Sigmoid colon (tissue), 7 donors: Measurements from ENCODE around the gene GRIA1. TPM values are rescaled to one million over a fixed set of nuclear protein-coding genes. Genes with fewer than 3 reads are reported as not detected.

Experiments
- DNase-seq: peaks from one replicate; pipeline ENCODE4 v3.0.0-alpha.2; 2019
- H3K27ac ChIP-seq, 4 donors: fragments of 200-600 bp; sonication (generic); one replicate each; pipeline ENCODE4 v1.5.1; 2016 to 2019; ENCODE audit warnings: mild to moderate bottlenecking in 1 of 4
- H3K27me3 ChIP-seq, 3 donors: fragments of 200-600 bp; sonication (generic); one replicate each; pipeline ENCODE4 v1.5.1; 2019; ENCODE audit warnings: mild to moderate bottlenecking in 1 of 3
- H3K36me3 ChIP-seq, 4 donors: fragments of 200-600 bp; sonication (generic); one replicate each; pipeline ENCODE4 v1.5.1; 2016 to 2019
- H3K4me1 ChIP-seq, 4 donors: fragments of 200-600 bp; sonication (generic); one replicate each; pipeline ENCODE4 v1.5.1; 2017 to 2019
- H3K4me3 ChIP-seq, 4 donors: fragments of 200-600 bp; sonication (generic); one replicate each; pipeline ENCODE4 v1.5.1; 2017 to 2019; ENCODE audit warnings: mild to moderate bottlenecking in 2 of 4, moderate library complexity in 1 of 4
- H3K9me3 ChIP-seq, 4 donors: fragments of 200-600 bp in 3 of 4; sonication (generic) in 3 of 4; one replicate each; pipeline versions ENCODE4 v1.5.1 to v1.6.1; 2013 to 2019
- EP300 ChIP-seq, 4 donors: sonication (generic); formaldehyde crosslinking; IDR thresholded peaks; one replicate each; pipeline ENCODE4 v1.6.1; 2017; ENCODE audit warnings: antibody characterized with exemption in 4 of 4
- POLR2A ChIP-seq, 2 donors: fragments of 450-650 bp; IDR thresholded peaks; one replicate each; pipeline ENCODE4 v1.6.1; 2016; ENCODE audit warnings: antibody characterized with exemption in 2 of 2, mild to moderate bottlenecking in 2 of 2, moderate library complexity in 2 of 2
- POLR2AphosphoS5 ChIP-seq, 4 donors: sonication (generic); formaldehyde crosslinking; IDR thresholded peaks; one replicate each; pipeline ENCODE4 v1.6.1; 2017; ENCODE audit warnings: antibody characterized with exemption in 4 of 4
- WGBS, 2 donors: extraction: QIAGEN DNeasy Blood & Tissue Kit; methylation state at CpG; one replicate each; pipeline ENCODE4 v1.1.7; 2013; 5-methylcytosine and 5-hydroxymethylcytosine counted together
- intact Hi-C: fragments of 100-400 bp; cut with DNase I; formaldehyde crosslinking; loops from one replicate; pipeline ENCODE4 v1.15.1; 2023
- polyA plus RNA-seq, 3 donors: library from polyadenylated mRNA; stranded (reverse); fragments of 200-250 nt; gene quantifications; one replicate each; pipeline ENCODE4 v1.2.3, GENCODE V29; 2013
- total RNA-seq, 4 donors: library from RNA; depleted of rRNA; stranded (reverse); fragments of >200 nt; gene quantifications; one replicate each; pipeline ENCODE4 v1.1.0, GENCODE V29; 2016
- TF ChIP-seq, protein P1 (sequence below), 4 experiments: fragments of 450-650 bp in 3 of 4; fragments of 200-600 bp in 1 of 4; IDR thresholded peaks; one replicate each; pipeline ENCODE4 v1.5.1; 2016 to 2019; ENCODE audit warnings: antibody characterized with exemption in 4 of 4, mild to moderate bottlenecking in 3 of 4, moderate library complexity in 2 of 4
- donor health status: healthy with polysubstance abuse.
- donor health status: Bipolar disorder and iron deficiency.
- donor health status: healthy.

The GRIA1 gene
- total and polyA plus RNA-seq, 7 donors = under 0.01 to 1.5 (median 0.51) TPM; not detected in 1

DNA sequence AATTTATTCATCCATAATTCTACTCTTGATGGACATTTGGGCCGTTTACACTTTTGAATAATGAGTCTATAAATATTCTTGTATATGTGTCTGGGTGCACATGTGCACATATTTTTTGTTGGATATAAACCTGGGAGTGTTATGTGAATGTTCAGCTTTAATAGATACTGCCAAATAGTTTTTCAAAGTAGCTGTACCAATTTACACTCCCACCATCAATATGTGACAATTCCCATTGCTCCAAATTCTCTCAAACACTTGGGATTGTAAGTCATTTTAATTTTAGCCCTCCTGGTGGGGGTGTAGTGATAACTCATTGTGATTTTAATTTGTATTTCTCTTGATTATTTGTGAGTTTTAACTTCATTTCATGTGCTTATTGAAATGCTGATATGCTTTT is 114.9 kb downstream of the GRIA1 start:
- no peaks in the 10 kb centered on the region for H3K4me1 ChIP-seq
- intact Hi-C loops = no loop called here
- no peak overlapping the region for H3K27ac ChIP-seq
- TF ChIP-seq POLR2AphosphoS5 (IDR thresholded peaks at IDR 0.05) (no peak), EP300 (IDR thresholded peaks at IDR 0.05) (no peak), POLR2A (IDR thresholded peaks at IDR 0.05) (no peak)
- TF ChIP-seq, protein P1, sequence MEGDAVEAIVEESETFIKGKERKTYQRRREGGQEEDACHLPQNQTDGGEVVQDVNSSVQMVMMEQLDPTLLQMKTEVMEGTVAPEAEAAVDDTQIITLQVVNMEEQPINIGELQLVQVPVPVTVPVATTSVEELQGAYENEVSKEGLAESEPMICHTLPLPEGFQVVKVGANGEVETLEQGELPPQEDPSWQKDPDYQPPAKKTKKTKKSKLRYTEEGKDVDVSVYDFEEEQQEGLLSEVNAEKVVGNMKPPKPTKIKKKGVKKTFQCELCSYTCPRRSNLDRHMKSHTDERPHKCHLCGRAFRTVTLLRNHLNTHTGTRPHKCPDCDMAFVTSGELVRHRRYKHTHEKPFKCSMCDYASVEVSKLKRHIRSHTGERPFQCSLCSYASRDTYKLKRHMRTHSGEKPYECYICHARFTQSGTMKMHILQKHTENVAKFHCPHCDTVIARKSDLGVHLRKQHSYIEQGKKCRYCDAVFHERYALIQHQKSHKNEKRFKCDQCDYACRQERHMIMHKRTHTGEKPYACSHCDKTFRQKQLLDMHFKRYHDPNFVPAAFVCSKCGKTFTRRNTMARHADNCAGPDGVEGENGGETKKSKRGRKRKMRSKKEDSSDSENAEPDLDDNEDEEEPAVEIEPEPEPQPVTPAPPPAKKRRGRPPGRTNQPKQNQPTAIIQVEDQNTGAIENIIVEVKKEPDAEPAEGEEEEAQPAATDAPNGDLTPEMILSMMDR (IDR thresholded peaks at IDR 0.05) = no peak
- H3K27me3 ChIP-seq = no peaks in the 10 kb centered on the region
- no peaks in the 10 kb centered on the region for H3K9me3 ChIP-seq
- H3K36me3 ChIP-seq = no peaks in the 10 kb centered on the region
- 59 to 64% methylated on average over 1 of the region's 1 CpG for WGBS, 2 donors
- H3K4me3 ChIP-seq = no peak overlapping the region
- no peak for DNase-seq

- Histone ChIP-seq H3K4me3 (no peak overlapping the region), H3K4me1 (no peaks in the 10 kb centered on the region), H3K9me3 (no peaks in the 10 kb centered on the region), H3K27me3 (no peaks in the 10 kb centered on the region), H3K27ac (no peak overlapping the region), H3K36me3 (no peaks in the 10 kb centered on the region)
- intact Hi-C loops = no loop called here
- DNase-seq = no peak
- TF ChIP-seq, protein P1 (IDR thresholded peaks at IDR 0.05) = no peak
- TF ChIP-seq POLR2A (IDR thresholded peaks at IDR 0.05) = no peak
Observed at GRCh38 chr5:153610009-153610408, 119.5 kb downstream of the GRIA1 start.

DNA sequence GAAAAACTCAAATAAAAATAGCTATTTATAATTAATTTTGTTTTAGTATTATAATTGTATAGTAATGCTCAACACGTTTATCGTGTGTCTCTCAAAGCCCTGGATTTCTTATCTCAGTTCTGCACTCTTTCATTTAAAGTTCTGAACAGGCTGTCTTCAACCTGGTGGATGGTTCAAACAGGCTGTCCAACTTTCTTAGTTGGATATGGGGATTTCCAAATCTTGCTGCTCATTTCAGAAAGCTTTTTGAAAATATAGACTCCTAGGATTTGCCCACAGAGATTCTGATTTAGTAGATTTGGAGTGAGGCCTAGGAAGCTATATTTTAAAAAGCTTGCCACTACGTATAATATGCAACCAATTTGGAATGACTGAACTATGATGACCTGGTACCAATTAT is 120.3 kb downstream of the GRIA1 start:
- Histone ChIP-seq H3K27ac (no peak overlapping the region), H3K9me3 (no peaks in the 10 kb centered on the region), H3K4me1 (no peaks in the 10 kb centered on the region), H3K4me3 (no peak overlapping the region), H3K36me3 (no peaks in the 10 kb centered on the region), H3K27me3 (no peaks in the 10 kb centered on the region)
- TF ChIP-seq EP300 (IDR thresholded peaks at IDR 0.05) (no peak), POLR2AphosphoS5 (IDR thresholded peaks at IDR 0.05) (no peak), POLR2A (IDR thresholded peaks at IDR 0.05) (no peak)
- TF ChIP-seq, protein P1 (IDR thresholded peaks at IDR 0.05) = no peak
- intact Hi-C loops = no loop called here
- 73 to 83% methylated on average over 3 of the region's 3 CpGs for WGBS, 2 donors
- DNase-seq = no peak

GRCh38 chr5:153613144-153613543 is 122.7 kb downstream of the GRIA1 start:
- no peak overlapping the region for H3K27ac ChIP-seq
- no peak overlapping the region for H3K4me3 ChIP-seq
- no peaks in the 10 kb centered on the region for H3K9me3 ChIP-seq
- intact Hi-C loops = no loop called here
- no peak for DNase-seq
- 75 to 81% methylated on average over 2 of the region's 2 CpGs for WGBS, 2 donors
- no peaks in the 10 kb centered on the region for H3K36me3 ChIP-seq
- no peaks in the 10 kb centered on the region for H3K4me1 ChIP-seq
- H3K27me3 ChIP-seq = no peaks in the 10 kb centered on the region
- TF ChIP-seq POLR2A (IDR thresholded peaks at IDR 0.05) = no peak
- TF ChIP-seq POLR2AphosphoS5 (IDR thresholded peaks at IDR 0.05) = no peak
- TF ChIP-seq, protein P1 (IDR thresholded peaks at IDR 0.05) = no peak
- no peak for TF ChIP-seq EP300 (IDR thresholded peaks at IDR 0.05)

DNA sequence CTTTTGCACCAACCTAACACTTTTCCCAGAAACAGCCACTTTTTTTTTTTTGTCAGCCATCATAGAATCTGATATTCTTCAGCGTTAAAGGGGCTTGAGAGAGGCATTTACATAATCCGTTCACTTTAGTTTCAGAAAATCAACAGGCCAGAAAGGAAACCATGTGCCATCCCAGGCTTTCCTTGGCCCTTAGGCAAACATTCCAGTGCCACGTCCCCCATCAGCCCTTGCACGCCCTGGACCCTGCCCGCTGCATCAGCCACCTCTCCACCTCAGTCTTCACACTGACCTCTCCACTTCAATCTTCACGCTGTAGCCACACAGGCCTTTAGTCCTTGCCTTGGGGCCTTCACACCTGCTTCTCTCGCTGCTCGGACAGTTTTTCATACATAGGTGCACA is 123.2 kb downstream of the GRIA1 start:
- Histone ChIP-seq H3K4me3 (no peak overlapping the region), H3K36me3 (no peaks in the 10 kb centered on the region), H3K9me3 (no peaks in the 10 kb centered on the region), H3K27me3 (no peaks in the 10 kb centered on the region), H3K4me1 (no peaks in the 10 kb centered on the region), H3K27ac (no peak overlapping the region)
- intact Hi-C loops = no loop called here
- WGBS, 2 donors = 74 to 85% methylated on average over 8 of the region's 8 CpGs
- TF ChIP-seq, protein P1 (IDR thresholded peaks at IDR 0.05) = no peak
- TF ChIP-seq POLR2A (IDR thresholded peaks at IDR 0.05) (no peak), EP300 (IDR thresholded peaks at IDR 0.05) (no peak), POLR2AphosphoS5 (IDR thresholded peaks at IDR 0.05) (no peak)
- no peak for DNase-seq
